Kidney (tissue), 14 donors: ENCODE data around the gene F11R. TPM values are rescaled to one million over a fixed set of nuclear protein-coding genes. Genes with fewer than 3 reads are reported as not detected.

Experiments used
- DNase-seq, 5 donors: peaks; one replicate each; pipeline ENCODE4 v3.0.0-alpha.2; 2013 to 2020
- FAIRE-seq: peaks from 2 replicates; lab custom pipeline; 2012; peaks lifted over from hg19 to GRCh38; lab: Jason Lieb, UNC
- H3K27ac ChIP-seq, 2 donors: one replicate each; pipeline ENCODE4 v1.7.0; 2013; ENCODE audit warnings: low read depth in 2 of 2, low read length in 2 of 2, inconsistent platforms in 1 of 2
- H3K27me3 ChIP-seq: one replicate; pipeline ENCODE4 v1.7.1; 2013; ENCODE audit warnings: low read length, inconsistent platforms; ENCODE audit not compliant: control insufficient read depth, insufficient read depth
- H3K36me3 ChIP-seq, 3 donors: one replicate each; pipeline versions ENCODE4 v1.7.0 to v1.7.1; 2013; ENCODE audit warnings: low read length in 3 of 3, control low read depth in 1 of 3, inconsistent platforms in 1 of 3; ENCODE audit not compliant: insufficient read depth in 3 of 3, control insufficient read depth in 2 of 3
- H3K4me1 ChIP-seq, 3 donors: one replicate each; pipeline versions ENCODE4 v1.7.0 to v1.7.1; 2013; ENCODE audit warnings: low read length in 3 of 3, inconsistent platforms in 1 of 3, low read depth in 1 of 3; ENCODE audit not compliant: control insufficient read depth in 2 of 3, insufficient read depth in 2 of 3
- H3K4me3 ChIP-seq, 3 donors: one replicate each; pipeline versions ENCODE4 v1.7.0 to v1.8.1; 2013; ENCODE audit warnings: low read length in 3 of 3, control low read depth in 1 of 3, inconsistent platforms in 1 of 3
- H3K9ac ChIP-seq, 3 donors: one replicate each; pipeline versions ENCODE4 v1.7.0 to v1.7.1; 2013; ENCODE audit warnings: low read length in 3 of 3, control low read depth in 1 of 3, inconsistent platforms in 1 of 3
- H3K9me3 ChIP-seq, 3 donors: one replicate each; pipeline versions ENCODE4 v1.7.0 to v1.7.1; 2013; ENCODE audit warnings: low read length in 3 of 3, control low read depth in 1 of 3, inconsistent platforms in 1 of 3; ENCODE audit not compliant: control insufficient read depth in 2 of 3, insufficient read depth in 1 of 3
- CTCF ChIP-seq: IDR thresholded peaks from 3 replicates; pipeline ENCODE4 v1.5.1; 2012; ENCODE audit warnings: mild to moderate bottlenecking, moderate library complexity, borderline replicate concordance; ENCODE audit not compliant: insufficient read depth; ENCODE audit errors: extremely low read depth
- intact Hi-C: fragments of 100-400 bp; cut with DNase I; formaldehyde crosslinking; loops from one replicate; pipeline ENCODE4 v1.11.1; 2022
- polyA plus RNA-seq: library from polyadenylated mRNA; stranded (reverse); fragments of 350-450 nt; fragmentation: Illumina TruSeq; extraction: RNeasy Lipid Tissue Mini Kit (QIAGEN cat#74804); gene quantifications from one replicate; pipeline ENCODE4 v1.2.3, GENCODE V29; 2014; ENCODE audit warnings: low read depth, low replicate concordance; ENCODE audit not compliant: insufficient read depth
- total RNA-seq: library from RNA; stranded (reverse); fragmentation: NEBNext Ultra II Directional; extraction: Animal tissue kit (Norgen Biotek cat#: 25700); gene quantifications from one replicate; pipeline ENCODE4 v1.2.1, GENCODE V29; 2021
- donor health status: control.
- donor health status: control.
- donor health status: control.
- donor health status: control.
- donor health status: control.
- donor health status: DM: yes; HTN: yes; CAD: no.
- donor health status: Normal renal cell carcinoma (clear cell type).

Gene F11R
- total and polyA plus RNA-seq, 2 donors from 2014 or later = 36.9 to 117 TPM

GRCh38 chr1:160973491-160973890 is 47.5 kb downstream of the F11R start:
- DNase-seq = no peak
- no peak for FAIRE-seq
- Histone ChIP-seq H3K36me3 (no peaks in the 10 kb centered on the region), H3K27ac (no peak overlapping the region), H3K9me3 (no peaks in the 10 kb centered on the region), H3K4me3 (no peak overlapping the region), H3K27me3 (no peaks in the 10 kb centered on the region), H3K4me1 (no peaks in the 10 kb centered on the region), H3K9ac (no peak overlapping the region)
- intact Hi-C loops = no loop called here
- TF ChIP-seq CTCF = no peak

- FAIRE-seq = no peak
Observed at GRCh38 chr1:160972939-160973338, 48.0 kb downstream of the F11R start.

GRCh38 chr1:160971618-160972056 is 49.3 kb downstream of the F11R start:
- H3K27me3 ChIP-seq = no peaks in the 10 kb centered on the region
- H3K9ac ChIP-seq = no peak overlapping the region
- DNase-seq = no peak
- FAIRE-seq = no peak
- no peak overlapping the region for H3K4me3 ChIP-seq
- intact Hi-C loops = no loop called here
- H3K36me3 ChIP-seq = no peaks in the 10 kb centered on the region
- H3K9me3 ChIP-seq = no peaks in the 10 kb centered on the region
- H3K4me1 ChIP-seq = no peaks in the 10 kb centered on the region
- TF ChIP-seq CTCF = no peak
- no peak overlapping the region for H3K27ac ChIP-seq

More at GRCh38 chr1:160972939-160973338, 48.0 kb downstream of the F11R start:
- H3K4me3 ChIP-seq = no peak overlapping the region
- H3K4me1 ChIP-seq = no peaks in the 10 kb centered on the region
- no peaks in the 10 kb centered on the region for H3K9me3 ChIP-seq
- no peak for DNase-seq
- H3K27ac ChIP-seq = no peak overlapping the region
- intact Hi-C loops = no loop called here
- no peak overlapping the region for H3K9ac ChIP-seq
- H3K27me3 ChIP-seq = no peaks in the 10 kb centered on the region
- H3K36me3 ChIP-seq = no peaks in the 10 kb centered on the region
- no peak for TF ChIP-seq CTCF

GRCh38 chr1:160963521-160963920 is 57.4 kb downstream of the F11R start:
- H3K9me3 ChIP-seq = no peaks in the 10 kb centered on the region
- no peak for DNase-seq
- FAIRE-seq = no peak

More at GRCh38 chr1:160963521-160963920, 57.4 kb downstream of the F11R start:
- no peak overlapping the region for H3K9ac ChIP-seq
- no peak overlapping the region for H3K27ac ChIP-seq
- H3K4me1 ChIP-seq = no peaks in the 10 kb centered on the region
- no peaks in the 10 kb centered on the region for H3K27me3 ChIP-seq
- intact Hi-C loops = no loop called here
- no peak for TF ChIP-seq CTCF
- H3K36me3 ChIP-seq = no peaks in the 10 kb centered on the region
- no peak overlapping the region for H3K4me3 ChIP-seq
